ENCODE data around the gene CPED1. TPM values are rescaled to one million over a fixed set of nuclear protein-coding genes. Genes with fewer than 3 reads are reported as not detected.

The CPED1 gene
- total RNA-seq, 1 donor from 2014 or later, result 48.7 TPM

DNA sequence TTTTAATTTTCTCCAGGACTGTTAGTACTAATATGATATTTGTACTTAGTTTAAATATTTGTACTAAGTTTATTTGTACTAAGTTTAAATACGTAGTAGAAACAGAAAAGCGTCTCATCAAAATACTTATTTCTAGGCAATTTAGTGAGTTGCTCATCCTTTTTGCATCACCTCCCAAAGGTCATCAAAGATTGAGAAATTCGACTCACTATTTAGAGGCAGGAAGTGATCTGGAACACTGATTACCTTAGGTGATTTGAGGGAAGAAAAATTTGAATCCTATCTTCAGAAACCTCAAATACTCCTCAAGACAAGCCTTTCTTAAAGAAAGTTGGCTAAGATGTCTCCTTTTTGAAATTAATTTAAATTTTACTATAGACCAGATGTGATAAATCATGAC is 354.8 kb downstream of the CPED1 start:
- intact Hi-C loops (cut with DNase I), result no loop called here
- no peak for DNase-seq (ENCODE audit: low spot score)

DNA sequence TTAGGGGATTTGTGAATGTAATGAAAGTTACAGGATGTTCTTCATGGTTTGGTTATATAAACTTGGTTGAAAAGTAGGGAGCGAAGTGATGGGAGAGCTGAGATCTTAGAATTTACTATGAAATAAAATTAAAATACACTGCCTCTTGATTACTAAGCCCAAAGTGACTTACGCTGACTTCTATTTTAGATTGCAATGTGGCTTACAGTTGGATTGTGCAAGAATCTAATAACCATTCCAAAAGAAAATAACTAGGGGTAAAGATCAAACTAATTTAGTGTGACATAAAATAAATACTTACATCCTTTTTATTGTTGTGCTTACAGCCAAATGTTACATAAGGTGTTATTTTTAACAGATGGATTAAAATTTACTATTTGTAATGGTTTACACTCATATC is 355.6 kb downstream of the CPED1 start:
- intact Hi-C loops (cut with DNase I), result no loop called here
- no peak for DNase-seq (ENCODE audit: low spot score)

DNA sequence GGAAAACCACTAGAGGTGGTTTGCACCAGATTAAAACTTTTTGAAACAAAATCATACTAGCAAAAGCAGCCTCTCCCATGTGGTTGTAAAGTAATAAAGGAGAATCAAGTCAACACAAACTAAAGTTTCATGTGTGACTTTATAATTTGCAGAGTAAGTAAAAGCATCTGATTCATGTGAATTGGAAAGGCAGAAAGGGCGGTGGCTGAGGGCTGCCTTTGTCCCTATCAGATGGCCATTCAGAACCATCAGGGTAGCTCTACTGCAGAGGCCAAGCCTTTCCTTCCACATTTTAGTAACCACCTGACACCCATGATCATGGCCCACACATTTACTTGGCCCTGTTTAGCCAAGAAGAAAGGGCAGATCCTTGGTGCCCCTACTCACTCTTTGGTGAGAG is 356.0 kb downstream of the CPED1 start:
- intact Hi-C loops (cut with DNase I), result no loop called here
- DNase-seq (ENCODE audit: low spot score), result no peak

Other genes starting within 250 kb of the CPED1 start
- gene TSPAN12, start 130.6 kb upstream of the CPED1 start, total RNA-seq, result 54.9 TPM
- 15.5 TPM for gene ING3, start 37.9 kb upstream of the CPED1 start, total RNA-seq